Iris pigment epithelial cell (primary cell): ENCODE measurements around the gene HCRTR2.
A peak's percentile ranks its signal among the peaks of the same experiment; 100 is the strongest.
"Not testable (repeated sequence)": the region's sequence is repeated elsewhere in the genome, so short reads cannot be mapped to it uniquely, and the experiment has no call there.

Experiments
- DNase-seq: peaks from one replicate; pipeline ENCODE4 v3.0.0-alpha.2; 2011; ENCODE audit warnings: low read depth

HCRTR2 gene

GRCh38 chr6:55212156-55212555, 37.8 kb downstream of the HCRTR2 start:
- DNase-seq: peak; percentile 14

- DNase-seq: no peak
These were observed 46.6 kb downstream of the HCRTR2 start for GRCh38 chr6:55220961-55221360.

GRCh38 chr6:55227862-55228261, 53.5 kb downstream of the HCRTR2 start:
- no peak for DNase-seq

GRCh38 chr6:55239099-55239498, 64.8 kb downstream of the HCRTR2 start:
- DNase-seq: peak; percentile 15

- DNase-seq: peak; percentile 39
These were observed 66.8 kb downstream of the HCRTR2 start for GRCh38 chr6:55240975-55241605.

GRCh38 chr6:55250400-55250799, 76.1 kb downstream of the HCRTR2 start:
- no peak for DNase-seq

GRCh38 chr6:55255113-55255512, 80.8 kb downstream of the HCRTR2 start:
- DNase-seq: no peak

GRCh38 chr6:55260181-55260580, 85.9 kb downstream of the HCRTR2 start:
- DNase-seq: no peak

- no peak for DNase-seq
These were observed 91.2 kb downstream of the HCRTR2 start for GRCh38 chr6:55265409-55266114.

- no peak for DNase-seq
These were observed 92.6 kb downstream of the HCRTR2 start for GRCh38 chr6:55266896-55267295.

GRCh38 chr6:55276745-55277530, 102.6 kb downstream of the HCRTR2 start:
- DNase-seq: peak; percentile 73

- no peak for DNase-seq
These were observed 103.3 kb downstream of the HCRTR2 start for GRCh38 chr6:55277646-55278045.

GRCh38 chr6:55281215-55281614, 106.9 kb downstream of the HCRTR2 start:
- DNase-seq: no peak

- no peak for DNase-seq
These were observed 107.8 kb downstream of the HCRTR2 start for GRCh38 chr6:55282115-55282514.

- DNase-seq: no peak
These were observed 112.5 kb downstream of the HCRTR2 start for GRCh38 chr6:55286824-55287223.

GRCh38 chr6:55290736-55291135, 116.4 kb downstream of the HCRTR2 start:
- peak; percentile 13 for DNase-seq

GRCh38 chr6:55293116-55293515, 118.8 kb downstream of the HCRTR2 start:
- peak; percentile 36 for DNase-seq

GRCh38 chr6:55297214-55297613, 122.9 kb downstream of the HCRTR2 start:
- DNase-seq: not testable (repeated sequence)

- no peak for DNase-seq
These were observed 125.1 kb downstream of the HCRTR2 start for GRCh38 chr6:55299286-55299985.

GRCh38 chr6:55304747-55305146, 130.4 kb downstream of the HCRTR2 start:
- no peak for DNase-seq

GRCh38 chr6:55319961-55320695, 145.8 kb downstream of the HCRTR2 start:
- no peak for DNase-seq

GRCh38 chr6:55320696-55321086, 146.4 kb downstream of the HCRTR2 start:
- DNase-seq: no peak
